WTC11 (cell line): ENCODE data around the gene GAK. TPM values are rescaled to one million over a fixed set of nuclear protein-coding genes. Genes with fewer than 3 reads are reported as not detected.

Source experiments
- ATAC-seq: fragments of 200-7000 bp; cut with Tn5 transposase; 2 replicates; pipeline ENCODE4 v1.10.0; 2021; ENCODE audit warnings: mild to moderate bottlenecking, moderate library complexity
- CTCF ChIA-PET: fragments of 300-600 bp; sonication (Branson Sonifier 250); formaldehyde crosslinking; loops from one replicate; lab custom pipeline; 2021; ENCODE audit warnings: antibody characterized with exemption; lab: Charles Lee
- POLR2A ChIA-PET: fragments of 350-600 bp; sonication (Branson Sonifier 250); formaldehyde crosslinking; loops from one replicate; lab custom pipeline; 2021; ENCODE audit warnings: antibody characterized with exemption; lab: Charles Lee
- DNase-seq: peaks from one replicate; pipeline ENCODE4 v3.0.0; 2021; ENCODE audit warnings: low spot score
- H3K27ac Mint-ChIP-seq: 2 replicates; pipeline ENCODE4 v1.8.0; 2021; ENCODE audit warnings: mixed read lengths
- H3K27me3 Mint-ChIP-seq: 2 replicates; pipeline ENCODE4 v1.8.0; 2021; ENCODE audit warnings: low read depth, mild to moderate bottlenecking, moderate library complexity, mixed read lengths
- H3K36me3 Mint-ChIP-seq: 2 replicates; pipeline ENCODE4 v1.8.0; 2021; ENCODE audit warnings: mixed read lengths
- H3K4me1 Mint-ChIP-seq: 2 replicates; pipeline ENCODE4 v1.8.0; 2022; ENCODE audit warnings: mixed read lengths
- H3K4me3 Mint-ChIP-seq: 2 replicates; pipeline ENCODE4 v1.8.0; 2021; ENCODE audit warnings: mild to moderate bottlenecking, moderate library complexity, mixed read lengths
- H3K9me3 Mint-ChIP-seq: 2 replicates; pipeline ENCODE4 v1.8.0; 2021; ENCODE audit warnings: mixed read lengths
- ATF2 ChIP-seq: sonication (generic); formaldehyde crosslinking; IDR thresholded peaks from 2 replicates; pipeline ENCODE4 v1.8.1; 2022; ENCODE audit warnings: low read depth, missing genetic modification reagents, borderline replicate concordance
- CREB1 ChIP-seq: sonication (generic); formaldehyde crosslinking; IDR thresholded peaks from 2 replicates; pipeline ENCODE4 v1.8.0; 2023; ENCODE audit warnings: mild to moderate bottlenecking, missing genetic modification reagents
- ESRRA ChIP-seq: sonication (generic); formaldehyde crosslinking; IDR thresholded peaks from 2 replicates; pipeline ENCODE4 v1.8.1; 2022; ENCODE audit warnings: mild to moderate bottlenecking, missing genetic modification reagents, borderline replicate concordance
- GABPB1 ChIP-seq: sonication (generic); formaldehyde crosslinking; IDR thresholded peaks from 2 replicates; pipeline ENCODE4 v1.8.1; 2023; ENCODE audit warnings: mild to moderate bottlenecking, missing genetic modification reagents
- GRHL2 ChIP-seq: fragments of 250-450 bp; sonication (Bioruptor Pico); IDR thresholded peaks from 2 replicates; pipeline ENCODE4 v1.8.0; 2022; ENCODE audit warnings: mild to moderate bottlenecking, moderate library complexity; ENCODE audit not compliant: insufficient replicate concordance, severe bottlenecking
- JAZF1 ChIP-seq: fragments of 250-450 bp; sonication (Bioruptor Pico); IDR thresholded peaks from 2 replicates; pipeline ENCODE4 v1.9.0; 2021; ENCODE audit warnings: moderate library complexity, mild to moderate bottlenecking, inconsistent platforms
- JUN ChIP-seq: sonication (generic); formaldehyde crosslinking; IDR thresholded peaks from 2 replicates; pipeline ENCODE4 v1.8.0; 2023; ENCODE audit warnings: mild to moderate bottlenecking, missing genetic modification reagents
- MAX ChIP-seq: sonication (generic); formaldehyde crosslinking; IDR thresholded peaks from 2 replicates; pipeline ENCODE4 v1.8.0; 2022; ENCODE audit warnings: mild to moderate bottlenecking, missing genetic modification reagents
- MLX ChIP-seq: sonication (generic); formaldehyde crosslinking; IDR thresholded peaks from 2 replicates; pipeline ENCODE4 v1.8.1; 2023; ENCODE audit warnings: mild to moderate bottlenecking, missing genetic modification reagents, moderate library complexity
- NFE2L1 ChIP-seq: sonication (generic); formaldehyde crosslinking; IDR thresholded peaks from 2 replicates; pipeline ENCODE4 v1.8.1; 2023; ENCODE audit warnings: missing genetic modification reagents
- NR2C2 ChIP-seq: sonication (generic); formaldehyde crosslinking; IDR thresholded peaks from 2 replicates; pipeline ENCODE4 v1.8.0; 2022; ENCODE audit warnings: mild to moderate bottlenecking, missing genetic modification reagents
- SP1 ChIP-seq: sonication (generic); formaldehyde crosslinking; conservative IDR thresholded peaks from 2 replicates; pipeline ENCODE4 v1.8.1; 2022; ENCODE audit warnings: missing genetic modification reagents
- TP53 ChIP-seq: sonication (generic); formaldehyde crosslinking; IDR thresholded peaks from 2 replicates; pipeline ENCODE4 v1.8.1; 2023; ENCODE audit warnings: mild to moderate bottlenecking, missing genetic modification reagents
- ZNF512 ChIP-seq: sonication (generic); formaldehyde crosslinking; IDR thresholded peaks from 2 replicates; pipeline ENCODE4 v1.8.1; 2022; ENCODE audit warnings: missing genetic modification reagents, borderline replicate concordance
- ZNF671 ChIP-seq: fragments of 250-450 bp; sonication (Bioruptor Pico); IDR thresholded peaks from 2 replicates; pipeline ENCODE4 v1.8.0; 2021; ENCODE audit warnings: mild to moderate bottlenecking
- ZSCAN18 ChIP-seq: fragments of 250-450 bp; sonication (Bioruptor Pico); IDR thresholded peaks from 2 replicates; pipeline ENCODE4 v2.1.2; 2022; ENCODE audit warnings: mild to moderate bottlenecking, moderate library complexity
- total RNA-seq: library from RNA; stranded (reverse); gene quantifications from 3 replicates; pipeline ENCODE4 v1.2.3, GENCODE V29; 2021
- TF ChIP-seq, protein P1 (sequence below): sonication (generic); formaldehyde crosslinking; IDR thresholded peaks from 2 replicates; pipeline ENCODE4 v1.8.1; 2023; ENCODE audit warnings: mild to moderate bottlenecking, missing genetic modification reagents
- TF ChIP-seq, protein P2 (sequence below): fragments of 200-600 bp; IDR thresholded peaks from 2 replicates; pipeline ENCODE4 v1.8.0; 2022; ENCODE audit warnings: antibody characterized with exemption
- TF ChIP-seq, protein P3 (sequence below): fragments of 250-450 bp; sonication (Bioruptor Pico); conservative IDR thresholded peaks from 2 replicates; pipeline ENCODE4 v1.9.0; 2021; ENCODE audit warnings: mild to moderate bottlenecking
- TF ChIP-seq, protein P4 (sequence below): fragments of 250-450 bp; sonication (Bioruptor Pico); IDR thresholded peaks from 2 replicates; pipeline ENCODE4 v1.9.0; 2021; ENCODE audit warnings: mild to moderate bottlenecking

GAK gene
- total RNA-seq, 1 experiment from 2014 or later, result 121 TPM

GRCh38 chr4:839675-840443, 92.3 kb downstream of the GAK start:
- no peak for ATAC-seq
- TF ChIP-seq SP1 (CRISPR knock-in tag) (no peak), NR2C2 (CRISPR knock-in tag) (no peak), CREB1 (no peak), ZNF671 (CRISPR knock-in tag) (no peak), GRHL2 (CRISPR knock-in tag) (no peak), ZNF512 (CRISPR knock-in tag) (no peak), ZSCAN18 (CRISPR knock-in tag) (no peak), GABPB1 (CRISPR knock-in tag) (no peak), JUN (CRISPR knock-in tag) (no peak), NFE2L1 (CRISPR knock-in tag) (no peak), MAX (CRISPR knock-in tag) (no peak), ESRRA (CRISPR knock-in tag) (no peak), TP53 (CRISPR knock-in tag) (no peak), JAZF1 (no peak), MLX (CRISPR knock-in tag) (no peak), ATF2 (CRISPR knock-in tag) (no peak)
- TF ChIP-seq, protein P1, sequence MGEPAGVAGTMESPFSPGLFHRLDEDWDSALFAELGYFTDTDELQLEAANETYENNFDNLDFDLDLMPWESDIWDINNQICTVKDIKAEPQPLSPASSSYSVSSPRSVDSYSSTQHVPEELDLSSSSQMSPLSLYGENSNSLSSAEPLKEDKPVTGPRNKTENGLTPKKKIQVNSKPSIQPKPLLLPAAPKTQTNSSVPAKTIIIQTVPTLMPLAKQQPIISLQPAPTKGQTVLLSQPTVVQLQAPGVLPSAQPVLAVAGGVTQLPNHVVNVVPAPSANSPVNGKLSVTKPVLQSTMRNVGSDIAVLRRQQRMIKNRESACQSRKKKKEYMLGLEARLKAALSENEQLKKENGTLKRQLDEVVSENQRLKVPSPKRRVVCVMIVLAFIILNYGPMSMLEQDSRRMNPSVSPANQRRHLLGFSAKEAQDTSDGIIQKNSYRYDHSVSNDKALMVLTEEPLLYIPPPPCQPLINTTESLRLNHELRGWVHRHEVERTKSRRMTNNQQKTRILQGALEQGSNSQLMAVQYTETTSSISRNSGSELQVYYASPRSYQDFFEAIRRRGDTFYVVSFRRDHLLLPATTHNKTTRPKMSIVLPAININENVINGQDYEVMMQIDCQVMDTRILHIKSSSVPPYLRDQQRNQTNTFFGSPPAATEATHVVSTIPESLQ (CRISPR knock-in tag), result no peak
- TF ChIP-seq, protein P2, sequence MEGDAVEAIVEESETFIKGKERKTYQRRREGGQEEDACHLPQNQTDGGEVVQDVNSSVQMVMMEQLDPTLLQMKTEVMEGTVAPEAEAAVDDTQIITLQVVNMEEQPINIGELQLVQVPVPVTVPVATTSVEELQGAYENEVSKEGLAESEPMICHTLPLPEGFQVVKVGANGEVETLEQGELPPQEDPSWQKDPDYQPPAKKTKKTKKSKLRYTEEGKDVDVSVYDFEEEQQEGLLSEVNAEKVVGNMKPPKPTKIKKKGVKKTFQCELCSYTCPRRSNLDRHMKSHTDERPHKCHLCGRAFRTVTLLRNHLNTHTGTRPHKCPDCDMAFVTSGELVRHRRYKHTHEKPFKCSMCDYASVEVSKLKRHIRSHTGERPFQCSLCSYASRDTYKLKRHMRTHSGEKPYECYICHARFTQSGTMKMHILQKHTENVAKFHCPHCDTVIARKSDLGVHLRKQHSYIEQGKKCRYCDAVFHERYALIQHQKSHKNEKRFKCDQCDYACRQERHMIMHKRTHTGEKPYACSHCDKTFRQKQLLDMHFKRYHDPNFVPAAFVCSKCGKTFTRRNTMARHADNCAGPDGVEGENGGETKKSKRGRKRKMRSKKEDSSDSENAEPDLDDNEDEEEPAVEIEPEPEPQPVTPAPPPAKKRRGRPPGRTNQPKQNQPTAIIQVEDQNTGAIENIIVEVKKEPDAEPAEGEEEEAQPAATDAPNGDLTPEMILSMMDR, result no peak
- TF ChIP-seq, protein P3, sequence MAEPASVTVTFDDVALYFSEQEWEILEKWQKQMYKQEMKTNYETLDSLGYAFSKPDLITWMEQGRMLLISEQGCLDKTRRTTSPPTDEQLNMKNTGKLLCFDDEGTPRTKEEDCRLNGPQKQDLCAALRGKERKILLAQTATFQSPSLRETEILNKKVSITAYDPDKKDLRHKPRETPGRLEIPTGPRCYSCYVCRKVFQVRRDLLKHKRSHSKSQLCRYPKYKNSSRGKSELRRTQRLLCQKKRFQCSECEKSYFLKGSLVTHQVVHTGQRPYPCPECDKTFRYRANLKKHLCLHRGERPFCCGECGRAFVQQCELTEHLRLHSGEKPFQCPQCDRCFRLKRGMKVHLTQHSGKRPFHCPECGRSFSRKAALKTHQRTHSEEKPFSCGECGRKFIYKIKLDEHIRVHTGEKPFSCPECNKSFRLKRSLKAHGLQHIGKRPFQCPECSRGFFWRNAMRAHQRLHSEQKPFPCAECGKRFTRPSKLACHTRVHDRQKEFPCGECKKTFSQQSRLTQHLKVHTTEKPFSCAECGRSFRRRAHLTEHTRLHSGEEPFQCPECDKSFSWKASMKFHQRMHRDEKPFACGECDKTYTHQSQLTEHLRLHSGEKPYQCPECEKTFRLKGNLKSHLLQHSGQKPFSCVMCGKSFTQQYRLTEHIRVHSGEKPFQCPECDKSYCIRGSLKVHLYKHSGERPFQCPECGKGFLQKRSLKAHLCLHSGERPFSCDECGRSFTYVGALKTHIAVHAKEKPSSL (CRISPR knock-in tag), result no peak
- TF ChIP-seq, protein P4, sequence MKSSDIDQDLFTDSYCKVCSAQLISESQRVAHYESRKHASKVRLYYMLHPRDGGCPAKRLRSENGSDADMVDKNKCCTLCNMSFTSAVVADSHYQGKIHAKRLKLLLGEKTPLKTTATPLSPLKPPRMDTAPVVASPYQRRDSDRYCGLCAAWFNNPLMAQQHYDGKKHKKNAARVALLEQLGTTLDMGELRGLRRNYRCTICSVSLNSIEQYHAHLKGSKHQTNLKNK (CRISPR knock-in tag), result no peak
- no peaks in the 10 kb centered on the region for H3K4me1 Mint-ChIP-seq
- peaks cover 5% of the 10 kb centered on the region for H3K36me3 Mint-ChIP-seq
- ChIA-PET POLR2A (no interaction called here), CTCF (no interaction called here)
- no peaks in the 10 kb centered on the region for H3K27me3 Mint-ChIP-seq
- DNase-seq, result no peak
- peaks cover 32% of the 10 kb centered on the region for H3K9me3 Mint-ChIP-seq
- H3K27ac Mint-ChIP-seq, result no peak overlapping the region
- no peak overlapping the region for H3K4me3 Mint-ChIP-seq
